UCSD-AML1 (cell line): Measurements from ENCODE around the gene ZNF618.

Experiments used
- DNase-seq: peaks from one replicate; lab custom pipeline; 2025; ENCODE audit not compliant: unreplicated experiment; lab: John Stamatoyannopoulos, UW

The ZNF618 gene

GRCh38 chr9:113911850-113912557 is 35.9 kb downstream of the ZNF618 start:
- DNase-seq: no peak

- no peak for DNase-seq
Measured at GRCh38 chr9:113912816-113913215, 36.7 kb downstream of the ZNF618 start.

DNA sequence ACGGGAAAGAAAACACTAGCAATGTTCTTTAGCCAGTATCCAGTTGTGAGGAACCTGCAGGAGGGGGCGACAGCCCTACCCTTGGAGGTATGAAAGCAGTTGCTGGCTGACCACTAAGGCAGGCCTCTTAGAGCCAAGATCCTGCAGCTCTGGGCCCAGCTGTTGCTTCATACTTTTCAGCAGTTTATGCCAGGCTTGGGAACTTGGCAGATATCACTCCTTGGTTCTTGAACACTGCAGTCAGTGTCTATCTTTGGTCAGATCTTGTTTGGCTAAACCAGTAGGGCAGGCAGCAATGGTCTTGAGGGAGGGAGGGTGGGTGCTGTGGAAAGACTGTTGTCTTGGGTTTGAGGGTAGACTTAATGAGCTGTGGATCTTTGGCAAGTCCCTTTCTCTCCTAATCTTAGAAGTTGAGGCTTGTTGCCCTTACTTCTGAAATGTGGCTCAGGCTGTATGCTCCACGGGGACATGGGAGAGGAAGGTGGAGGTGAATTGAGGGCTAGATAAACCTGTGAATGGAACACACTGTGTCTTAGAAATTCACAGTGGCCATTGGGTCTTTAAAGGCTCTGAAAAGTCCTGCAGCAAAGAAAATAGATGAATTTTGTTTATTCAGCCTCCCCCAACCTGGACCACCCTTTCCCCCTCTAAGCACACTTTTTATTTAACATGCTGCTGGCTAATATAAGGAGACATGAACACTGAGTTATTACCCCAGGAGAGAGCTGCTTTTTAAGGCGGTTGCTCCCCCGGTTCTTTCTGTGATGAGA is 37.5 kb downstream of the ZNF618 start:
- DNase-seq: no peak

GRCh38 chr9:113914517-113914916 is 38.4 kb downstream of the ZNF618 start:
- DNase-seq: no peak

DNA sequence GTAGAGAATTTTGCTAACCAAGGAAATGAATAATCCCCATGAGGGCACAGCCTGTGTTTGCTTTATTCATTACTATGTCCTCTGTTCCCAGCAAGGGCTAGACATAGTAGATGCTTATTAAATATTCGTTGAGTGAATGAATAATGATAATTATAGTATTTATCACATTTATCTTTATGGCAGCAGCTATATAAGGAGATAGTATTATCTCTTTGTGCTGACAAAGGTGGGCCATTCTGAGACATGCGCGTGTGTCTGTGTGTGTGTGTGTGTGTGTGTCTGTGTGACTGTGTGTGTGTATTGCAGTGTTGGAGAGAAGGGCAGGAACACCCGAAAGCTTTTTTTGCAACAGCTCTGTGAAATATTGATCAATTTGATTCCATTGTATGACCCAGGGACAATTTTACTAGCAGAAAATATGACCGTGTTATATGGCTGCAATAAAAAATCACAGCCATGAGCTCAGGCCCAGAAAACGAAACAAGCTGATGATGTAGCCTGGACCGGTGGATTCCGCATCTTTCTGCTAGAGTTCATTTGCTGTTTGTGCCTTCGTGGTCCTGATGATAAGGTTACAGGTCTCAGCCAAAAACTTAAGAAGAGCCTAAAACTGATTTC is 39.8 kb downstream of the ZNF618 start:
- no peak for DNase-seq

DNA sequence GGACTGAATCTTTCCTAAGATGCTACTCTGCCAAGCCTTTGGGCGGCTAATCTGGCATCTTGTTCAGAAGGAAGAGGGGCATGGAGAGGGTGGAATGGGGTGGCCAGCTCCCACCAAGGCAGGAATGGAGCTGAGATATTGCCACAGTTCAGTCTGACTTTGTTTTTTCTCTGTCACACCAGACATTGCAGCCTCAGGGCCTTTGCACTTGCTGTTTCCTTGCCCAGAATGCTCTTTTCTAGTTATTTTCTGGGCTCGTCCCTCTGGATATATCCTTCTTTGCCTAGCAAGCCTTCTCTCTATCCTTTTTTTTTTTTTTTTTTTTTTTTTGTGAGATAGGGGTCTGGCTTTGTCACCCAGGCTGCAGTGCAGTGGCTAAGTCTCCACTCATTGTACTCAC is 40.8 kb downstream of the ZNF618 start:
- no peak for DNase-seq

GRCh38 chr9:113918697-113919350 is 42.7 kb downstream of the ZNF618 start:
- DNase-seq: no peak

- no peak for DNase-seq
Measured at GRCh38 chr9:113919382-113919781, 43.3 kb downstream of the ZNF618 start.

DNA sequence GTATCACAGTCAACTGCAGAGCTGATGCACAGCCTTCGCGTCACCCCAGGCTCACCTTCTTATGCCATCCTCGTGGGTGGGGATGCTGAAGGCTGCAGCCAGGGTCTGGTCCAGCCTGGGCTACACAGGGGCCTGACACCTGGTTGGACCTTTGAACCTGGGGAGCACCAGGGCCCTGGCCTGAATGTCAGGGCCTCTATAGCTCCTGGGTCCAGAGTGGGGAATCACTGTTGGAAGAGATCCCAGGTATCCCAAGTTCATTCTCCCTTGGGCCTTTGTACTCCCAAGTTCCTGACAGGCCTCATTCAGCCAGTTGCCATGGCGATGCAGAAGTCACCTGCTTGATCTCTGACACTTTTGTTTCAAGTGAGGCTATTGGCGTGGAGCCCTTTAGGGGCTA is 43.8 kb downstream of the ZNF618 start:
- no peak for DNase-seq

DNA sequence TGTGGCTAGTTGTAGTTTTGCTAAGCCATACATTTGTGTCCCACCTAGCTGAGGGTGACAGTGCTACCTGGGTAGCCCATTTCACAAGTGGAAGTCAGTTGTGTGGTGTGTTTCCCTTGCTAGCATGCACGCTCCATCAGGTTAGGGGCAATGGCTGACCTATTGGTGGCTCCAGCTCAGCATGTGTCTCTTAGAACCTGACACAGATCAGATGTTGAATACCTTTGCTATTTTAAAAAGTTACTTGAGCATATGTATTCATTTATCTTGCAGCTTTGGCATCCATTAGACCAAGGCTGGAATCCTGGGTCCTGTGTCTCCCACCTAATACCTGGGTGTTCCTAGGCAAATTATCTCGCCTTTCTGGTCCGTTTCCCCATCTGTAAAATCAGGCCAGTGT is 44.8 kb downstream of the ZNF618 start:
- DNase-seq: no peak

GRCh38 chr9:113921396-113921925 is 45.4 kb downstream of the ZNF618 start:
- no peak for DNase-seq

- no peak for DNase-seq
Measured at GRCh38 chr9:113922160-113922559, 46.1 kb downstream of the ZNF618 start.

DNA sequence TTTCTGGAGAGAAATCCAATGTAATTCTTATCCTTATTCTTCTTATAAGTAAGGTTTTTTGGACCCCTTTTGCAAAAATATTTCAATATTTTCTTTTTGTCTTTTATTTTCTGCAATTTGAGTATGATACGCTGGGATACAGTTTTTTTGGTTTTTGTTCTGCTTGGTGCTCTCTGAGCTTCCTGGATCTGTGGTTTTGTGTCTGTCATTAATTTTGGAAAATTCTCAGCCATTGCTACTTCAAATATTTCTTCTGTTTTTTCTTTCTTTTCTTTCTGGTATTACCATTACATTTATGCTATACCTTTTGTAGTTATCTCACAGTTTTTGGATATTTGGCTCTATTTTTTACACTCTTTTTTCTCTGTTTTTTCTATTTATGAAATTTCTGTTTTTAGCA is 50.1 kb downstream of the ZNF618 start:
- no peak for DNase-seq

DNA sequence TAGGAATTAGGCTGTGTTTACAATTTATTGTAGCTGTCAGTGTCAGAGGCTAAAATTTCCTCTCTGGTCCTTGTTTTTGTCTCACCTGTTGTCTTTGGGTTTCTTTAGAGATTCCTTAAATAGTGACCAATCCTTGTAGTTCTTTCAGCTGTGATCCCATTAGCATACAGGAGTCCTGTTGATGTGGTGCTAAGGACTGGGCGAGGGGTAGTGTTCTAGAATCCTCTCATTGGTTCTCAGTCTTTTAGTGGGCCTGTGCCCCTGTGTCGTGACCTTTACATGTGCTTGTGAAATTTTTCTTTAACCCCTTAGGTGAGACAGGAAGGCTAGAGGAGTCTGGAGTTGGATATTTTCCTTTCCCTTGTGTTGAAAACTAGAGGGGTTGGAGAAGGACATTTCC is 51.2 kb downstream of the ZNF618 start:
- DNase-seq: no peak

DNA sequence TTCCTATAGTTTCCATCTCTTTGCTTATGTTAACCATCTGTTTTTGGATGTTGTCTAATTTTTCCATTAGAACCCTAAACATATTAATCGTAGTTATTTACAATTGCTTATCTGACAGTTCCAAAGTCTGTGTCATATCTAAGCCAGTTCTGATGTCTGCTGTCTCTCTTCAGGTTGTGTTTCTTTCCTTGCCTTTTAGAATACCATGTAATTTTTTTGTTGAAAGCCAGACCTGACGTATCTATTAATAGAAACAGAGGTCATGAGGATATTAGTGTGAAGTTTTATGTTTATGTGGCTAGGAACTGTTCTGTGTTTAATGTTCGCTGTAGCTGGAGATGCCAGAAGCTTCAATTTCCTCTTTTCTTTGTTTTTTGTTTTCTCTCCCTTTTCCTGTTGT is 52.2 kb downstream of the ZNF618 start:
- no peak for DNase-seq

DNA sequence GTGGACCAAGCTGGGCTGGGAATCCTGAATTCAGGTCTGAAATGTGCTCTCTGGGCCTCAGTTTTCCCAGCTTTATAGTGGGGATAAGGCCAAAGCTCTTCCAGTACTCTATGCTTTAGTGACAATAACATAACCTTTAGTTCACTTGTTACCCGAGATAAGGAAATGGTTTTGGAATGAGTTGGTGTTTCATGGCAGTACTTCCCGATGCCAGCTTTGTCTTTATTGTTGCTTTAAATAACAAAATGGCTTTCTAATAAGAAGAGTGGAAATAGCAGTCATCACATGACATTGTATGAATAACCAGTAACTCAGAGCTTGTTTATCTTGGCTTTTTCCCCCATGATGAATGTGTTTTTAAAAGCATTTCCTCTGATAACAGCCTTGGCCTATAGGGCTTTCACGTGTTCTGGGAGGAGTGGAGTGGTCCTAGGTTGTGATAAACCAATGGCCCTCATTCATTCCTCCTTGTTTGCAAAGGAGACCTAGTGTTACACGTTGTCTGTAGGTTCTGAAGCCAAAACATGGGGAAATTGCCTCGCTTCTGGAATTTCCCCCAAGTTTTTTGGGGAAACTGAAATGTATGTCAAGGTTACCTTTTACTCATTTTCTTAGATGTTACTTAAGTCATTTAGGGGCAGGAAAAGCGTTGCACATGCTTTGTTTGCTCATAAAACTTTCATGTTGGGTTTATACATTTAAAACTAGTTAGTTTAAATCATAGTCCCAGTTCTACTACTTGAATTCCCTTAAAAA is 53.7 kb downstream of the ZNF618 start:
- DNase-seq: no peak

- DNase-seq: no peak
Measured at GRCh38 chr9:113930390-113930783, 54.3 kb downstream of the ZNF618 start.

- DNase-seq: no peak
Measured at GRCh38 chr9:113931140-113931539, 55.0 kb downstream of the ZNF618 start.

GRCh38 chr9:113931777-113932176 is 55.7 kb downstream of the ZNF618 start:
- DNase-seq: no peak

GRCh38 chr9:113932906-113933584 is 56.9 kb downstream of the ZNF618 start:
- no peak for DNase-seq
